Left hindlimb (tissue), 1 donor: ENCODE measurements around the gene PNRC1.
"Not testable (repeated sequence)": the region's sequence is repeated elsewhere in the genome, so short reads cannot be mapped to it uniquely, and the experiment has no call there.

ENCODE experiments used
- DNase-seq: peaks from one replicate; pipeline ENCODE4 v3.0.0-alpha.2; 2018

Gene PNRC1

GRCh38 chr6:89080281-89081128 lies at the start of gene PNRC1:
Gene PNRC1 (plus strand): TSS chr6:89080751. CDS start chr6:89080895, 144 bp downstream.
- peak; percentile 100 for DNase-seq

- no peak for DNase-seq
Measured at GRCh38 chr6:89032599-89032998, 48.0 kb upstream of the PNRC1 start.

DNA sequence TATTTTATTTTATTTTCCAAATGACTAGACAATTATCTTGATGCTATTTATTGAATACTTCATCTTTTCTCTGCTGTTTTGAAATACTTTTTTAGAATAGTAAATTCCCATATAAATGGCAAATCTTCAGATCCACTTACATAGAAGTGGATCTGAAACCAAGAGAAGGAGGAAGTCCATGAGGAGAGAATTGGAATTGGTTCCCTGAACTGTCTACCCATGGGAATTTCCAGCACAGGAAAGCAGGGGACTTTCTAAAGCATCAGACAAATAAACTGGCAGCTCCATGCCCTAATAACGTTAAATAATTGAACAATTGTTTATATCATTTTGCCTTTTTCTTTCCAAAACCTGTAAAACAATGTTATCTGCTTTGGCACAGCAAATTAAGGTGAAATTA lies 47.1 kb upstream of the PNRC1 start:
- DNase-seq, result no peak

- DNase-seq, result not testable (repeated sequence)
Measured at GRCh38 chr6:89034116-89034515, 46.4 kb upstream of the PNRC1 start.

DNA sequence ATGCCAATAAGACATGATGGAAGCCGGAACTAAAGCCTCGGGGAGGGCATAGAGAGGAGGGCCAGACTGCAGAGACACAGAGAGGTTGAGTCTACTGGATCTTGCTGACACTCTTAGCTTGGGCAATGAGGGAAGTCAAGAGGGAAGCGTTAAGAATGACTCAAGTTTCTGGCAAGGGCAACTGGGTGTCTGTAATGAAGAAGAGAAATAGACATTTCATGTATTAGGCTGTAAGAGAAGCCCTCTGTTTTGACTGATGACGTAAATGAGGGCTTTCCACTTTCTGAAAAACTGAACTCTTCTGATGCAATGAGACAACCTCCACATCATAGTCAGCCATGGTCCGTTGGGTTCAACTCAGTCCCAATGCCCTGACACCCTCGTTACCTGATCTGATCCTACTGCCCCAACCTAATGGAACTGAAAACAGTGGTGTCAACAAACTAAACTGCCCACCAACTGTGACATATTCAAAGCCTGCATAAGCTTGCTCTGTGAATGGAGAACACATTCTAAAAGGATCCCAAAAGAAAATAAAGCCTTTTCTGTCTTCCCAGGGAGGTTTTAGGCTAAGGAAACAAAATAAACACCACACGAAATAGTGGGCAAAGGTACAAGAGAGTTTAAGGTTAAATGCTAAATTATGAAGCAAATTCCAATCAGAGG lies 45.8 kb upstream of the PNRC1 start:
- no peak for DNase-seq

DNA sequence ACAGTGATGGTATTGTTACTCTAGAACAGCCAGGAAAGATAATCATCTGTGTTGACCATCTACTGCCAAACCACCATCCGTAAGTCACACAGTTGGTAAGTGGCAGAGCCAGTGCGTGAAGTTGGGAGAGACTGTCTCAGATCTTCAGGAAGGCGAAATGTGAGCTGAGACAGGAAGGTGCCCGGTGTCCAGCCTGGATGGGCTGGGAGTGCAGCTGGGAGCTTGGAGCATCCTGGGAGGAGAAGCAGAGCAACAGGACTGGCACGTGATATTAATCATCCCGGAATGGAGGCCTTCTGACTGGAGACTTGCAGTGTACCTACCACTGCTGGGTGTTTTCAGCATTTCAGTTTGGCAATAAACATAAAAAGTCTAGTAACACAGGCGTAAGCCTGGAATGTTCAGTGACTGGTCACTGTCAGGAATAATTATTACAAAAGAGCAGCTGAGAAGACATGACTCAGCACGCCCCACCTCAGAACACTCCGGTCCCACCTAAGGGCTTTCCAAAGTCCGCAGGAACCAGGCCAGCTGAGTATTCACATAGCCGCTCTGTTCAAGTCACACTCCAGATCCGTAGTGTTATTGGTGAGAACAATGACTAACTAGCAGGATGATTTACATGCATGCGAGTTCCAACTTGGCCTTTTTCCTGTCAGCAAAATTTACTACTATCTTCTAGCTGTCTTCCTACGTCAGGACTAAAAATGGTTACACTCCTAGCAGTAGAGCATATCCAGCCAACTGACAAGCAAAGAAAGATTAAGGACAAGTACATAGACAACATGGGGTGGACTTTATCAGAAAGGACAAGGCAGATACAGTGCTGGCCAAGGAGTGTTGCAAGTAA lies 45.1 kb upstream of the PNRC1 start:
- peak; percentile 69 for DNase-seq

DNA sequence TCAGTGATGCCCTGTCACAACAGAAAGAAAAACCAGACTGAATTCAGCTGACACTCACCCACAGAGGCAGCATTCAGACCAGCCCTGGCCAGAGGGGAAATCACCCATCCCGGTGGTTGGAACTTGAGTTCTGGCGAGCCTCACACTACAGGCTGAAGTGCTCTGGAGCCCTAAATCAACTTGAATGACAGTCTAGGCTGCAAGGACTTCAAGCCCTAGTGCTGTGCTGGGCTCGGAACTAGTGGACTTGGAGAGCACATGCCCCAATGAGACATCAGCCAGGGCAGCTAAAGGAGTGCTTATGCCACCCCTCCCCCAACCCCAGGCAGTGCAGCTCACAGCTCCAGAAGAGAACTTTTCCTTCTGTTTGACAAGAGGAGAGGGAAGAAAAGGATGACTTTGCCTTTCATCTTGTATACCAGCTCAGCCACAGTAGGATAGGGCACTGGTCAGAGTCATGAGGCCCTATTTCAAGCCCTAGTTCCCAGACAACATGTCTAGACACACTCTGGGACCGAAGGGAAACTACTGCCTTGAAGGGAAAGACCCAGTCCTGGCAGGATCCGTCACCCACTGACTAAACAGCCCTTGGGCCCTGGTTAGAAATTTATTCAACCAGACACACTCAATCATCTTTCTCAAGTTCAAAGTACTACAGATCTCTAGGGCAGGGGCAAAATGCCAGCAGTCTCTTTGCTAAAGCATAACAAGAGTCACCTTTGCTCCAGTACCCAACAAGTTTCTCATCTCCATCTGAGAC lies 43.2 kb upstream of the PNRC1 start:
- DNase-seq, result no peak

DNA sequence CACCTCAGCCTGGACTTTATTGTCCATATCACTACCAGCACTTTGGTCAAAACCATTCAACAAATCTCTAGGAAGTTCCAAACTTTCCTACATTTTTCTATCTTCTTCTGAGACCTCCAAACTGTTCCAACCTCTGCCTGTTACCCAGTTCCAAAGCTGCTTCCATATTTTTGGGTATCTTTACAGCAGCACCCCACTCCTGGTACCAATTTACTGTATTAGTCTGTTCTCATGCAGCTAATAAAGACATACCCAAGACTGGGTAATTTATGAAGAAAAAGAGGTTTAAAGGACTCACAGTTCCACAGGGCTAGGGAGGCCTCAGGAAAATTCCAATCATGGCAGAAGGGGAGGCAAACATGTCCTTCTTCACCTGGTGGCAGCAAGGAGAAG lies 42.7 kb upstream of the PNRC1 start:
- DNase-seq, result not testable (repeated sequence)

GRCh38 chr6:89042664-89043063 lies 37.9 kb upstream of the PNRC1 start:
- DNase-seq, result no peak

DNA sequence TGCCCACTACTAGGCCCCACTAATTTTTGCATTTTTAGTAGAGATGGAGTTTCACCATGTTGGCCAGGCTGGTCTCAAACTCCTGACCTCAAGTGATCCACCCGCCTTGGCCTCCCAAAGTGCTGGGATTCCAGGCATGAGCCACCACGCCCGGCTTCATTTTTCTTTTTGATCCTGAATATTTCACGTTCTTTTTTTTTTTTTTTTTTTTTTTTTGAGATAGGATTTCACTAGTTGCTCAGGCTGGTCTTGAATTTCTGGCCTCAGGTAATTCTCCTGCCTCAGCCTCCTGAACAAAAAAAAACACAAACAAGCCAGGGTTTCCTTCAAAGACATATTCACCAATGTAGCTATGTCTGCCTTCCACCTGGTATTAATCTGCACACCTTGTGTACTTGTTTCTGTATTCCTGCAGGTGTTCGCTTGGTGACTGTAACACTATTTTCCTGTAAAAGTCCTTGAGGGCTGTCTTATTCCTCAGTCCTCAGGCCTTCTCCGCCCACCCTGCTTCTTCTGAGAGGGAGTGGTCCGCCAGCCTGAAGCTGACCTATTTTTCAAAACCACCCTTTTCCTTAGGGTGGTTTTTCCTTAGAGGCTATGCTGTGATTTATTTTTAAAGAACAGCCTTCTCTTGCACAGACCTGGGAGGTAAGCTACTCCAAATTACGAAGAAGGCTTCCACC lies 36.1 kb upstream of the PNRC1 start:
- no peak for DNase-seq

GRCh38 chr6:89045011-89045387 lies 35.6 kb upstream of the PNRC1 start:
- no peak for DNase-seq

DNA sequence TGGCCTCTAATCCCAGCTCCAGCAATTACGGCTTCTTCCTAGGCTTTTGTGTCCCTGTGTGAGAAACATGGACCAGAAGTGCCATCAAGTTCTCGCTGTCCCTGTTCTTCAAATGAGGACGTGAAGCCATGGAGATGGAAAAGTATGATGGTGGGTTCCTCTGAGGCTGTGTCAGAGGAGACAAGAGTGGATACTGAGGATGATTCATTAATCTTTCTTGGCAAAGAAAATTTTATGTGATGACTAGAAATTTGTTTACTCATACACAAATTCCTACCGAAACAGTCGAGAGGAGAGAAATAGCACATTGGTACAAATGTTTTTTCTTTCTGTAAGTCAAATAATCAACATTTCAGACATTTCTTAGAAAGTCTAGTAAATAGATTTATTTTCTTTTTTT lies 35.0 kb upstream of the PNRC1 start:
- no peak for DNase-seq

- no peak for DNase-seq
Measured at GRCh38 chr6:89047473-89047872, 33.1 kb upstream of the PNRC1 start.

DNA sequence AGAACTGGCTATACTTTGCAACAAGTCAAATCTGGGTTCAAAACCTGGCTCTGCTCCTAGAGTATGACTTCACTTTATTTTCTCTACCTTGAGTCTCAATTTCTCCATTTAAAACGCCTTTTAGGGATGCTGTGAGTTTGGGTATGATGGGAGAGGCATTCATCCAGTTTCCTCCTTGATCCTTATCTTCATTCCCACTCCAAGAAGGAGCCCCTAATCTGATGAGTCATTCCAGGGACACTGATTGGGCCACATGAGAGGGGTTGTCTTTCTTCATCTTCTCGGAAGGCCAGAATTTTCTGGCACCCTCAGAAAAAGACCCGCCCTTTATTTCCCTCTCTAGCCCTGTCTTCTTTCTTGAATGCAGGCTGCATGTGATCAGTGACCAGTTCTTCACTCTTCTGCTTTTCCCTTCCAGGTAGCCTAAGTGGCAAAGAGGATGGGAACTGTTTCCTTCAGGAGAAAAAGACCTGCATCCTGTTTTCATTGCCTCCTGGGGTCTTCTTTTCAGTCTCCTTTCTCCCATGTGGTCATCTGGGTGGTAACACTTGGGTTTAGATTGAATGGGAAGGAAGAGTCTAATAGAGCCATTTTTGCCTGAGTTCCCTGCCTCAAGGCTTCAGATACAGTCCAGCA lies 32.1 kb upstream of the PNRC1 start:
- DNase-seq, result no peak

- no peak for DNase-seq
Measured at GRCh38 chr6:89048985-89049384, 31.6 kb upstream of the PNRC1 start.

- DNase-seq, result no peak
Measured at GRCh38 chr6:89050155-89050554, 30.4 kb upstream of the PNRC1 start.

DNA sequence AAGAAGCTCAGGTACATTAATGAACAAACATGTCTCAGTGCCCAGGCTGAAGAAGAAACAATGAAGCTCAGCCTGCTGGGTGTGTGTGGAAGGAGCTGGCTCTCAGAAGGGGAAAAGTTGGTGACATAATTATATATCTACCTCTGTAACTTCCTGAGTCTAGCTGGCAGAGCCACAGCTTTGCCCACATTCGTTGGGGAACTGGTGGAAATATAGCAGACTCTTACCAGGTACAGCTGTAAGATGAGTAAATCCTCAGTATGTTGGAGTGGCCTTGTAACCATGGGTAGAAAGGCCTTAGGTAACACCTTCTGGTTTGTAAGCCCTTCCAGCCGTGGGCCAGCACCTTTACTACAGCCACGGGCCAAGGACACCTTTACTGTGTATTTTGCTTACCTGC lies 29.9 kb upstream of the PNRC1 start:
- DNase-seq, result no peak

DNA sequence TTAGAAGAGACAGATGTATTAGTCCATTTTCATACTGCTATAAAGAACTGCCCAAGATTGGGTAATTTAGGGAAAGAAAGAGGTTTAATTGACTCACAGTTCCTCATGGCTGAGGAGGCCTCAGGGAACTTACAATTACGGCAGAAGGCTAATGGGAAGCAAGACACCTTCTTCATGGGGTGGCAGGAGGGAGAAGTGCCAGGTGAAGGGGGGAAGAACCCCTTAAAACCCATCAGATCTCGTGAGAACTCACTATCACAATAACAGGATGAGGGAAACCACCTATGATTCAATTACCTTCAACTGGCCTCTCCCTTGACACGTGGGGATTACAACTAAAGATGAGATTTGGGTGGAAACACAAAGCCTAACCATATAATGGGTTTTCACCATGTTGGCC lies 28.9 kb upstream of the PNRC1 start:
- no peak for DNase-seq

DNA sequence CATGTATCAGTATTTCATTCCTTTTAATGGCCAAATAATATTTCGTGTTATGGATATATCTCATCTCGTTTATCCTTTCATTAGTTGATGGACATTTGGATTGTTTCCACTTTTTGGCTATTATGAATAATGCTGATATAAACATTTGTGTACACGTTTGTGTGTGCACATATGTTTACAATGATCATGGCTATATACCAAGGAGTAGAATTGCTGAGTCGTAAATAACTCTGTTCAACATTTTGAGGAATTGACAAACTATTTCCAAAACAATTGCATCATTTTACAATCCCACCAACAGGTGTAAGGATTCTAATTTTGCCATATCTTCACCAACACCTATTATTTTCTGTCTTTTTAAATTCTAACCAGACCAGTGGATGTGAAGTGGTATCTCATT lies 26.3 kb upstream of the PNRC1 start:
- DNase-seq, result no peak

DNA sequence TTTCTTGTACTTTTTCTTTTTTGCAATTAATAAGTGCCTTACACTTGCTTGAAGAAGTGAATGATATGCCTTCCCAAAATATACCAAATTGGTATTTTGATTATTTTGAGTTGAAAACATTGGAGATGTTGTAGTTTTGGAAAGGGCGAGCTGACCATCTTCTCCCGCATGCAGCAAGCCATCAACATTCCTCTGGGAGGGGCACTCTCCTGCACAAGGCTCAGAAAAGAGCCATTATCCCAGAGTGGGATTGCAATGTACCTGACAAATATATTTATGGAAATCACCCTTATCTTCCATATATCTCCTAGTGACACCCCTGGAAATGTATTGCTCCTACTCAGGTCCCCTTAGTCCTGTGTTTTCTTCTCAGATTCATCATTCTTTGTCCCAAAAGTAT lies 22.8 kb upstream of the PNRC1 start:
- DNase-seq, result no peak

DNA sequence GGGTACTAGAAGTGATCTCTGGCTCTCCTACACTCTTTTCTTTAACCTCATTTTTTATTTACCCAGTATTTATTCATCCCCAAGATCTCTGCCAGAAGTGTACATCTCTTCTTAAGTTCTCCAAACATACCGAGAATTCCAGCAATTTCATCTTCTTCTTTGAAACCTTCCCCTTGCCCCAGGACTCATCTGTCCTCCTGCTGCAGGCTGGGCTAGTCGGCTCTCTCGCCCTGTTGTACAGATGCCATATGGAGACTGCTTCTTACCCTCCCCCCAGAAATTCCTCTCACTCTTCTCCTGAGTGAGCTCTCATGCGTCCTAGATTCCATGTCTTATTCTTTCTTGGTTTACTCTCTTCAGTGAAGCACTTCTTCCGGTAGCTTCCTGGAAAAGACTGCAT lies 21.9 kb upstream of the PNRC1 start:
- DNase-seq, result no peak

DNA sequence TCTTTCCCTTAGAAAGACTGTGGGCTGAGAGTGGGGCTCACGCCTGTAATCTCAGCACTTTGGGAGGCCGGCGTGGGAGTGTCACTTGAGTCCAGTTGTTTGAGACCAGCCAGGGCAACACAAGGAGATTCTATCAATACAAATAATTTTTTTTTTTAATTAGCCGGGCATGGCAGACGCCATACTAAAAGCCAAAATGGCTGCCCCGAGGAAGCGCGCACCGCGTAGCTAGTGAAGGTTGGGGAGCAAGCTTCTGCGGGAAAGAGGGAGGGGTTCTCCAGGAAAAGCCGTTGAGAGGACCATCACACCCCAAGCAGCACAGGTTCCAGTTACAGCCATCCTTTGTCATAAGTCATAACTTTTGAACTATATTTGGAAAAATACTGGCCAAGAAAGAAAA lies 21.3 kb upstream of the PNRC1 start:
- no peak for DNase-seq
